Sigmoid colon (tissue), 7 donors: ENCODE measurements around the gene C6orf52. TPM values are rescaled to one million over a fixed set of nuclear protein-coding genes. Genes with fewer than 3 reads are reported as not detected.
"Not testable (repeated sequence)": the region's sequence is repeated elsewhere in the genome, so short reads cannot be mapped to it uniquely, and the experiment has no call there.

Experiments used
- DNase-seq: peaks from one replicate; pipeline ENCODE4 v3.0.0-alpha.2; 2019
- H3K27ac ChIP-seq, 4 donors: fragments of 200-600 bp; sonication (generic); one replicate each; pipeline ENCODE4 v1.5.1; 2016 to 2019; ENCODE audit warnings: mild to moderate bottlenecking in 1 of 4
- H3K27me3 ChIP-seq, 3 donors: fragments of 200-600 bp; sonication (generic); one replicate each; pipeline ENCODE4 v1.5.1; 2019; ENCODE audit warnings: mild to moderate bottlenecking in 1 of 3
- H3K36me3 ChIP-seq, 4 donors: fragments of 200-600 bp; sonication (generic); one replicate each; pipeline ENCODE4 v1.5.1; 2016 to 2019
- H3K4me1 ChIP-seq, 4 donors: fragments of 200-600 bp; sonication (generic); one replicate each; pipeline ENCODE4 v1.5.1; 2017 to 2019
- H3K4me3 ChIP-seq, 4 donors: fragments of 200-600 bp; sonication (generic); one replicate each; pipeline ENCODE4 v1.5.1; 2017 to 2019; ENCODE audit warnings: mild to moderate bottlenecking in 2 of 4, moderate library complexity in 1 of 4
- H3K9me3 ChIP-seq, 4 donors: fragments of 200-600 bp in 3 of 4; sonication (generic) in 3 of 4; one replicate each; pipeline versions ENCODE4 v1.5.1 to v1.6.1; 2013 to 2019
- EP300 ChIP-seq, 4 donors: sonication (generic); formaldehyde crosslinking; IDR thresholded peaks; one replicate each; pipeline ENCODE4 v1.6.1; 2017; ENCODE audit warnings: antibody characterized with exemption in 4 of 4
- POLR2A ChIP-seq, 2 donors: fragments of 450-650 bp; IDR thresholded peaks; one replicate each; pipeline ENCODE4 v1.6.1; 2016; ENCODE audit warnings: antibody characterized with exemption in 2 of 2, mild to moderate bottlenecking in 2 of 2, moderate library complexity in 2 of 2
- POLR2AphosphoS5 ChIP-seq, 4 donors: sonication (generic); formaldehyde crosslinking; IDR thresholded peaks; one replicate each; pipeline ENCODE4 v1.6.1; 2017; ENCODE audit warnings: antibody characterized with exemption in 4 of 4
- WGBS, 2 donors: extraction: QIAGEN DNeasy Blood & Tissue Kit; methylation state at CpG; one replicate each; pipeline ENCODE4 v1.1.7; 2013; 5-methylcytosine and 5-hydroxymethylcytosine counted together
- intact Hi-C: fragments of 100-400 bp; cut with DNase I; formaldehyde crosslinking; loops from one replicate; pipeline ENCODE4 v1.15.1; 2023
- polyA plus RNA-seq, 3 donors: library from polyadenylated mRNA; stranded (reverse); fragments of 200-250 nt; gene quantifications; one replicate each; pipeline ENCODE4 v1.2.3, GENCODE V29; 2013
- total RNA-seq, 4 donors: library from RNA; depleted of rRNA; stranded (reverse); fragments of >200 nt; gene quantifications; one replicate each; pipeline ENCODE4 v1.1.0, GENCODE V29; 2016
- TF ChIP-seq, protein P1 (sequence below), 4 experiments: fragments of 450-650 bp in 3 of 4; fragments of 200-600 bp in 1 of 4; IDR thresholded peaks; one replicate each; pipeline ENCODE4 v1.5.1; 2016 to 2019; ENCODE audit warnings: antibody characterized with exemption in 4 of 4, mild to moderate bottlenecking in 3 of 4, moderate library complexity in 2 of 4
- donor health status: healthy with polysubstance abuse.
- donor health status: Bipolar disorder and iron deficiency.
- donor health status: healthy.

C6orf52 gene
- not detected for total RNA-seq
- polyA plus RNA-seq = 1 to 10 TPM in 1 of 3 donors, not detected in 2; 1.3 TPM

GRCh38 chr6:10694302-10695085, at the start of gene C6orf52, which contains the start of gene PAK1IP1:
Gene C6orf52, minus strand, starts transcription at chr6:10694616. Its CDS starts 7,066 bp downstream, at chr6:10687550.
Gene PAK1IP1, plus strand, starts transcription at chr6:10694972. Its CDS starts 14 bp downstream, at chr6:10694986.
- H3K4me1 ChIP-seq = peaks cover 0 to 31% (median 27%) of the 10 kb centered on the region in 4 donors
- TF ChIP-seq EP300 (IDR thresholded peaks at IDR 0.05) (peak in 2 of 4 donors; percentile 6 to 38), POLR2A (IDR thresholded peaks at IDR 0.05) (peak; percentile 92 to 93), POLR2AphosphoS5 (IDR thresholded peaks at IDR 0.05) (peak; percentile 96 to 99 (median 98))
- TF ChIP-seq, protein P1, sequence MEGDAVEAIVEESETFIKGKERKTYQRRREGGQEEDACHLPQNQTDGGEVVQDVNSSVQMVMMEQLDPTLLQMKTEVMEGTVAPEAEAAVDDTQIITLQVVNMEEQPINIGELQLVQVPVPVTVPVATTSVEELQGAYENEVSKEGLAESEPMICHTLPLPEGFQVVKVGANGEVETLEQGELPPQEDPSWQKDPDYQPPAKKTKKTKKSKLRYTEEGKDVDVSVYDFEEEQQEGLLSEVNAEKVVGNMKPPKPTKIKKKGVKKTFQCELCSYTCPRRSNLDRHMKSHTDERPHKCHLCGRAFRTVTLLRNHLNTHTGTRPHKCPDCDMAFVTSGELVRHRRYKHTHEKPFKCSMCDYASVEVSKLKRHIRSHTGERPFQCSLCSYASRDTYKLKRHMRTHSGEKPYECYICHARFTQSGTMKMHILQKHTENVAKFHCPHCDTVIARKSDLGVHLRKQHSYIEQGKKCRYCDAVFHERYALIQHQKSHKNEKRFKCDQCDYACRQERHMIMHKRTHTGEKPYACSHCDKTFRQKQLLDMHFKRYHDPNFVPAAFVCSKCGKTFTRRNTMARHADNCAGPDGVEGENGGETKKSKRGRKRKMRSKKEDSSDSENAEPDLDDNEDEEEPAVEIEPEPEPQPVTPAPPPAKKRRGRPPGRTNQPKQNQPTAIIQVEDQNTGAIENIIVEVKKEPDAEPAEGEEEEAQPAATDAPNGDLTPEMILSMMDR (IDR thresholded peaks at IDR 0.05) = no peak
- 0 to 1% methylated on average over 53 of the region's 53 CpGs for WGBS, 2 donors
- DNase-seq = peak; percentile 97
- peak within 1 kb of the TSS; percentile 73 to 93 (median 78) for H3K4me3 ChIP-seq
- H3K27me3 ChIP-seq = no peaks in the 10 kb centered on the region
- intact Hi-C loops = loop anchor here (1.0 to 5.0 kb wide), 5 partner anchors 28 to 184 kb away; partner anchors contain the start of genes TMEM14B and TMEM14C
- H3K9me3 ChIP-seq = no peaks in the 10 kb centered on the region
- peak within 1 kb of the TSS; percentile 89 to 97 (median 90) for H3K27ac ChIP-seq
- H3K36me3 ChIP-seq = peaks cover 0 to 24% (median 0%) of the 10 kb centered on the region in 4 donors

- intact Hi-C loops = loop anchor here (10.0 kb wide), 1 partner anchor 351 kb away; the partner anchor contains the start of gene SMIM13
- TF ChIP-seq, protein P1 (IDR thresholded peaks at IDR 0.05) = no peak
- no peak for TF ChIP-seq POLR2AphosphoS5 (IDR thresholded peaks at IDR 0.05)
- TF ChIP-seq POLR2A (IDR thresholded peaks at IDR 0.05) = no peak
- no peak for TF ChIP-seq EP300 (IDR thresholded peaks at IDR 0.05)
Measured at GRCh38 chr6:10743515-10743914, 49.1 kb upstream of the C6orf52 start.

DNA sequence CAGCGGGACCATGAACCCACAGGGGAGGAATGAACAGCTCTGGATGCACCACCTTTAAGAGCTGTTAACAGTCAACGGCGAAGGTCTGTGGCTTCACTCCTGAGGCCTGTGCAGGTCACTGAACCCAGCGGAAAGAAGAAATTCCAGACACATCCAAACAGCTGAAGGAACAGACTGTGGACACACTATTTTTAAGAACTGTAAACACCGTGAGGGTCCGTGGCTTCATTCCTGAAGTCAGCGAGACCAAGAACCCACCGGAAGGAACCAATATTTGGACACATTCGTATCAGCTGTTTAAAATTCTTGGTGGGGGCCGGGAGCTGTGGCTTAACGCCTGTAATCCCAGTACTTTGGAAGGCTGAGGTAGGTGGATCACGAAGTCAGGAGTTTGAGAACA, 47.8 kb upstream of the C6orf52 start:
- intact Hi-C loops = loop anchor here (10.0 kb wide), 1 partner anchor 353 kb away; the partner anchor contains the start of gene SMIM13

More at GRCh38 chr6:10743515-10743914, 49.1 kb upstream of the C6orf52 start:
- H3K4me3 ChIP-seq = no peak overlapping the region
- peaks cover 0 to 16% (median 10%) of the 10 kb centered on the region in 4 donors for H3K4me1 ChIP-seq
- H3K9me3 ChIP-seq = no peaks in the 10 kb centered on the region
- no peaks in the 10 kb centered on the region for H3K27me3 ChIP-seq
- H3K27ac ChIP-seq = no peak overlapping the region
- H3K36me3 ChIP-seq = peaks cover 0 to 3% (median 0%) of the 10 kb centered on the region in 4 donors
- WGBS, 2 donors = 85 to 94% methylated on average over 6 of the region's 6 CpGs
- DNase-seq = peak; percentile 19

GRCh38 chr6:10741643-10742042, 47.2 kb upstream of the C6orf52 start:
- not testable (repeated sequence) for H3K4me1 ChIP-seq, H3K27ac ChIP-seq, H3K36me3 ChIP-seq, DNase-seq, H3K4me3 ChIP-seq, H3K27me3 ChIP-seq, H3K9me3 ChIP-seq
- intact Hi-C loops = loop anchor here (10.0 kb wide), 1 partner anchor 353 kb away; the partner anchor contains the start of gene SMIM13
- WGBS, 2 donors = 95 to 96% methylated on average over 4 of the region's 4 CpGs

More for the DNA sequence above, 47.8 kb upstream of the C6orf52 start:
- H3K36me3 ChIP-seq = peaks cover 0 to 3% (median 0%) of the 10 kb centered on the region in 4 donors
- no peaks in the 10 kb centered on the region for H3K27me3 ChIP-seq
- peak; percentile 26 for DNase-seq
- no peak overlapping the region for H3K27ac ChIP-seq
- no peaks in the 10 kb centered on the region for H3K9me3 ChIP-seq
- TF ChIP-seq EP300 (IDR thresholded peaks at IDR 0.05) = no peak
- TF ChIP-seq POLR2AphosphoS5 (IDR thresholded peaks at IDR 0.05) = no peak
- TF ChIP-seq, protein P1 (IDR thresholded peaks at IDR 0.05) = no peak
- TF ChIP-seq POLR2A (IDR thresholded peaks at IDR 0.05) = no peak
- no peak overlapping the region for H3K4me3 ChIP-seq
- peaks cover 0 to 9% (median 6%) of the 10 kb centered on the region in 4 donors for H3K4me1 ChIP-seq
- WGBS, 2 donors = 96 to 97% methylated on average over 12 of the region's 12 CpGs

- H3K9me3 ChIP-seq = no peaks in the 10 kb centered on the region
- H3K27ac ChIP-seq = no peak overlapping the region
- intact Hi-C loops = loop anchor here (10.0 kb wide), 1 partner anchor 355 kb away; the partner anchor contains the start of gene SMIM13
Measured at GRCh38 chr6:10740061-10740460, 45.6 kb upstream of the C6orf52 start.

More at GRCh38 chr6:10740061-10740460, 45.6 kb upstream of the C6orf52 start:
- Histone ChIP-seq H3K4me1 (peaks cover 0 to 2% (median 0%) of the 10 kb centered on the region in 4 donors), H3K27me3 (no peaks in the 10 kb centered on the region), H3K36me3 (peaks cover 0 to 3% (median 0%) of the 10 kb centered on the region in 4 donors), H3K4me3 (no peak overlapping the region)
- no peak for DNase-seq
- TF ChIP-seq POLR2A (IDR thresholded peaks at IDR 0.05) = no peak
- TF ChIP-seq, protein P1 (IDR thresholded peaks at IDR 0.05) = no peak
- TF ChIP-seq POLR2AphosphoS5 (IDR thresholded peaks at IDR 0.05) = no peak
- TF ChIP-seq EP300 (IDR thresholded peaks at IDR 0.05) = no peak
